ENCODE results near the gene ZSCAN9.
A peak's percentile ranks its signal among the peaks of the same experiment; 100 is the strongest.

Gene ZSCAN9

DNA sequence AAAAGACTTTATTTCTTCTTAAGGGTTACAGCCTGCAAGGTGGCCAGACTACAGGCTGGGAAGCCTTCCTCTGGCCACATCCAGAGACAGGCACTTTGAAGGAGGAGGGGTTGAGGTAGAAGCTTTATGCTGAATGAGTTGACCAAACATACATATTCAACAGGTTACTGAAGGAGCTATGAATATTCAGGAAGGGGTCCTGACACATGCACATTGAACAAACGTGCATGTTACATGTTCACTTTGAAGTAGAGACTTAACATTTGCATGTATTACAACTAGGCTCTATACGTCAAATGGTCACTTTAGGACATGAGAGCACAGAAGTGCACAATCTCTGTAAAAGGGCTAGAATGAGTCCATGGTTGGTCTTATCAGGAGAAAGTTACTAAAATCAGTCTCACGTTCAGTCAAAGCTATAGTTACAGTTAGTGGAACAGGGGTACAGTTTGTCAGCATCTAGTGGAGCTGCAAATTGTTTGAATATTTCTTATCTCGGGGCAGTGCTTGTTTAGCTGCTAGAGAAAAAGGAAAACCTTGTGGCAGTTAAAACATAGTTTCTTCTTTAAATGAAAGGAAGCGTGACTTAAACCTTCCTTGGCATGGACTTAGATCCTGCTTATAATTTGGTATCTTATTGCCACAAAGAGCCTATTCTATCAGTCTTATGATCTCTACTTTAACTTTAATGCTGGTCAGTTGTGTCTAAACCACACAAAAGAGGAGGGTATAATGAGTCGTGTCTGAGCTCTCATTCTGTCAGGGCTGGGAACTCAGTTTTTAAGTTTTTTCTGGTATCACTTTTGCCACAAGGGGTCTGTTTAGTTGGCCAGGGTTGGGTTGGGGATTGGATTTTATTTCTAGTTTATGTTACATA is 4.6 kb upstream of the ZSCAN9 start:
- DNase-seq (ENCODE audit: low read depth, low spot score), result no peak
- no peak overlapping the region for H3K4me3 ChIP-seq (ENCODE audit: low read depth, low read length)
- in situ Hi-C loops (cut with HindIII; ENCODE audit: low sequenced_read_pairs), result no loop called here
- TF ChIP-seq, protein P1, sequence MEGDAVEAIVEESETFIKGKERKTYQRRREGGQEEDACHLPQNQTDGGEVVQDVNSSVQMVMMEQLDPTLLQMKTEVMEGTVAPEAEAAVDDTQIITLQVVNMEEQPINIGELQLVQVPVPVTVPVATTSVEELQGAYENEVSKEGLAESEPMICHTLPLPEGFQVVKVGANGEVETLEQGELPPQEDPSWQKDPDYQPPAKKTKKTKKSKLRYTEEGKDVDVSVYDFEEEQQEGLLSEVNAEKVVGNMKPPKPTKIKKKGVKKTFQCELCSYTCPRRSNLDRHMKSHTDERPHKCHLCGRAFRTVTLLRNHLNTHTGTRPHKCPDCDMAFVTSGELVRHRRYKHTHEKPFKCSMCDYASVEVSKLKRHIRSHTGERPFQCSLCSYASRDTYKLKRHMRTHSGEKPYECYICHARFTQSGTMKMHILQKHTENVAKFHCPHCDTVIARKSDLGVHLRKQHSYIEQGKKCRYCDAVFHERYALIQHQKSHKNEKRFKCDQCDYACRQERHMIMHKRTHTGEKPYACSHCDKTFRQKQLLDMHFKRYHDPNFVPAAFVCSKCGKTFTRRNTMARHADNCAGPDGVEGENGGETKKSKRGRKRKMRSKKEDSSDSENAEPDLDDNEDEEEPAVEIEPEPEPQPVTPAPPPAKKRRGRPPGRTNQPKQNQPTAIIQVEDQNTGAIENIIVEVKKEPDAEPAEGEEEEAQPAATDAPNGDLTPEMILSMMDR (IDR thresholded peaks at IDR 0.05; ENCODE audit: low read depth, low read length), result no peak

- in situ Hi-C loops (cut with HindIII; ENCODE audit: low sequenced_read_pairs), result no loop called here
- TF ChIP-seq, protein P1 (IDR thresholded peaks at IDR 0.05; ENCODE audit: low read depth, low read length), result no peak
- DNase-seq (ENCODE audit: low read depth, low spot score), result no peak
- peak overlapping the region; percentile 91 for H3K4me3 ChIP-seq (ENCODE audit: low read depth, low read length)
Observed at GRCh38 chr6:28224131-28225055, 682 bp upstream of the ZSCAN9 start.

GRCh38 chr6:28226460-28226859 is 1.4 kb downstream of the ZSCAN9 start:
- TF ChIP-seq, protein P1 (IDR thresholded peaks at IDR 0.05; ENCODE audit: low read depth, low read length), result no peak
- in situ Hi-C loops (cut with HindIII; ENCODE audit: low sequenced_read_pairs), result no loop called here
- H3K4me3 ChIP-seq (ENCODE audit: low read depth, low read length), result no peak overlapping the region
- DNase-seq (ENCODE audit: low read depth, low spot score), result no peak

- no peak for DNase-seq (ENCODE audit: low read depth, low spot score)
- TF ChIP-seq, protein P1 (IDR thresholded peaks at IDR 0.05; ENCODE audit: low read depth, low read length), result no peak
- in situ Hi-C loops (cut with HindIII; ENCODE audit: low sequenced_read_pairs), result no loop called here
- no peak overlapping the region for H3K4me3 ChIP-seq (ENCODE audit: low read depth, low read length)
Observed at GRCh38 chr6:28232785-28233184, 7.7 kb downstream of the ZSCAN9 start.

DNA sequence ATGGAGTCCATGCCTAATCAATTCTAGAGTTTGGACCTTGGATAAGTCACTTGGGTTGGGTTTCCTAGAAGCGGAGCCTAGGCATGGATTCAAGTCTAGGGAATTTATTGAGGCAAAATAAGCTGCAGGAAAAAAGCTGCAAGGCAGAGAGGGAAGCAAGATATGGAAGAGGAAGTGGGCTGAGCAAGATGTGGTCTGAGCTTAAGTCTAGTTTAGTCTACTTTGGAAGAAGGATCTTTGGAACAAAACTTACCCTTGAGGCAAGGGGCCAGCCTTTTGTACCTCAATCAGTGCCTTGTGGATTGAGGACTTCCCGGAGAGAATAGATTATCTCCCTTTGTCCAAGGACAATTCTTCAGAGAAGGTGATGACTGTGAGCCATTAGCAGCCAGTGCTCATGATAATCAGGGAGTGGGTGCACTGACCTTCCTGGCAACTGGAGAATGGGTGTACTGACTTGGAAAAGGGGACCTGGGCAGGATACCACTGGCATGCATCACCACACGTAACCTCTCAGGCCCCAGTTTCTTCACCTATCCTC is 10.9 kb downstream of the ZSCAN9 start:
- H3K4me3 ChIP-seq (ENCODE audit: low read depth, low read length), result no peak overlapping the region
- DNase-seq (ENCODE audit: low read depth, low spot score), result no peak
- TF ChIP-seq, protein P1 (IDR thresholded peaks at IDR 0.05; ENCODE audit: low read depth, low read length), result no peak
- in situ Hi-C loops (cut with HindIII; ENCODE audit: low sequenced_read_pairs), result no loop called here

DNA sequence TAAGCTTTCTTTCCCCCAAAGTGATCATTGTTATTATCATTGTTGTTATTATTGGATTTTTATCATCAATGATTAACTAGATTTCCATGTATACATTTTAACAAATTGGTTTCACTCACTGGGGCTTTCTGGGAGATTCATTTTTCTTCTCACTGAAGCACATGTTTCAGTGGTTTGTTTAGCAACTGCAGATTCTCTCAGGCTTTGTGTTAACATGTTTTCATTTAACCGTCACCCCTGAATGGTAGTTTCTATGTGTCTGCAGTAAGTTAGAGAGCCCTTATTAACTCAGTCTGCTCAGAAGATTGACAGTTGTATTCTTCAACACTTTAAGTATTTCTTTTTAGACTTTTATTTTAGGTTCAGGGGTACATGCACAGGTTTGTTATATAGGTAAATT is 14.6 kb downstream of the ZSCAN9 start:
- no peak overlapping the region for H3K4me3 ChIP-seq (ENCODE audit: low read depth, low read length)
- TF ChIP-seq, protein P1 (IDR thresholded peaks at IDR 0.05; ENCODE audit: low read depth, low read length), result no peak
- in situ Hi-C loops (cut with HindIII; ENCODE audit: low sequenced_read_pairs), result no loop called here
- no peak for DNase-seq (ENCODE audit: low read depth, low spot score)

Measured in astrocyte of the spinal cord (primary cell).